GM23248 (cell line): Measurements from ENCODE around the gene FSTL4.

Source experiments
- EZH2 ChIP-seq: fragments of 200-600 bp; sonication (generic); IDR thresholded peaks from 2 replicates; pipeline ENCODE4 v1.6.1; 2018; ENCODE audit warnings: antibody characterized with exemption, mild to moderate bottlenecking; ENCODE audit not compliant: insufficient read depth, poor library complexity, severe bottlenecking
- EZH2phosphoT487 ChIP-seq: fragments of 200-600 bp; sonication (generic); IDR thresholded peaks from 2 replicates; pipeline ENCODE4 v1.6.1; 2018; ENCODE audit warnings: antibody characterized with exemption, moderate library complexity, mild to moderate bottlenecking, low read depth; ENCODE audit not compliant: insufficient read depth

DNA sequence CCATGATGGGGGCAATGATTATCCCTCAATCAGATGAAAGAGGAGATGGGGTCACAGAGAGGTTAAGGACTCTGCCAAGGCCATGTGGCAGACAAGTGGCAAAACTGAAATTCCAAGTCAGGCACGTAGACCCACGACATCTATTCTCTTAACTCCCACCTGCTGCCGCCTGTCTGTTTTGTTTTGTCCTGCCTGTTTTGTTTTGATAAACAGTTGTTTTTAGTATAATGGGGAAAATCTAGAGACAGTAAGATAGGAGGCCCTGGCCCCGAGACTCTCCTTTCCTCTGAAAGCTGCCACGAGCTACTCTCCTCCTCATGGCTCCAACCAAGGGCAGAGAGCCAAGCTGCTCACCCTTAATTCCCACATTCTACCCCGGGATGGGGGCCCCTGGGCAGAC lies 4.9 kb downstream of the FSTL4 start:
- no peak for TF ChIP-seq EZH2
- no peak for TF ChIP-seq EZH2phosphoT487
